ENCODE data around the gene PIGS. TPM values are rescaled to one million over a fixed set of nuclear protein-coding genes. Genes with fewer than 3 reads are reported as not detected.

PIGS gene
- total RNA-seq, 1 donor from 2014 or later, result 43.0 TPM

- no peaks in the 10 kb centered on the region for H3K4me1 ChIP-seq
- no peak for DNase-seq
- no peak overlapping the region for H3K4me3 ChIP-seq
- TF ChIP-seq CTCF (IDR thresholded peaks at IDR 0.05), result no peak
- H3K27ac ChIP-seq, result no peak overlapping the region
- intact Hi-C loops (cut with DNase I), result no loop called here
- H3K9me3 ChIP-seq, result no peaks in the 10 kb centered on the region
- peaks cover 2% of the 10 kb centered on the region for H3K27me3 ChIP-seq
- ATAC-seq, result no peak
- no peaks in the 10 kb centered on the region for H3K36me3 ChIP-seq
Measured at GRCh38 chr17:28513476-28513875, 57.8 kb downstream of the PIGS start.

DNA sequence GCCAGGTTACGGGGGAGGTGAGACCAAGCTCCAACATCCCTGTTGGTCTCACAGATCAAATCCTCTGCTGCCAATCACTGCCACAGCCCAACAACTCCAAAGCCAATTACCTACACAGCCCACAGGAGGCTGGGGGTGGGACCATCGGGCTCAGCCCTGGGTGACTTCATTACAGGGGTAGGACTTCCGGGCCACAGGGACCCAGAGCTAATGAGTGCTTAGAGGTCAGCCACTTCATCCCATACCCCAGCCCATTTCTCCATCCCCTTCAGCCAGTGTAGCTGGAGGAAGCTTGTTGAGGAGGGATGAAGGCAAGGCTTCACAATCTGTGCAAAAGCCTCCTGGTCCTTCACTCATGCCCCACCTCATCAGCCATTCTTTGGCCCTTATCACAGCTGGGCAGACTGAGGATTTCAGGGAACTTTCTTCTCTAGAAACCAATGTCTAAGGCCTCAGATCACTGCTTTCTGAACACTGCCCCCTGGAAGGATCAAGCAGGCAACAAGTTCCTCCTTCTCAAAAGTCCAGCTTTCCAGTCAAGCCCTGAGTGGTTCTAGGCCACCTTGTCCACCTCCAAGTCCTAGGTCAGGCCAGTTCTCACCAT lies 59.4 kb downstream of the PIGS start:
- Histone ChIP-seq H3K9me3 (no peaks in the 10 kb centered on the region), H3K36me3 (no peaks in the 10 kb centered on the region), H3K4me1 (no peaks in the 10 kb centered on the region), H3K4me3 (no peak overlapping the region), H3K27ac (no peak overlapping the region), H3K27me3 (peaks cover 5% of the 10 kb centered on the region)
- DNase-seq (no peak), ATAC-seq (no peak)
- intact Hi-C loops (cut with DNase I), result no loop called here
- TF ChIP-seq CTCF (IDR thresholded peaks at IDR 0.05), result no peak

GRCh38 chr17:28509789-28510188 lies 61.5 kb downstream of the PIGS start:
- no peak for TF ChIP-seq CTCF (IDR thresholded peaks at IDR 0.05)
- no peaks in the 10 kb centered on the region for H3K4me1 ChIP-seq
- no peak overlapping the region for H3K27ac ChIP-seq
- DNase-seq, result no peak
- peaks cover 13% of the 10 kb centered on the region for H3K27me3 ChIP-seq
- H3K4me3 ChIP-seq, result no peak overlapping the region
- intact Hi-C loops (cut with DNase I), result no loop called here
- no peaks in the 10 kb centered on the region for H3K36me3 ChIP-seq
- no peaks in the 10 kb centered on the region for H3K9me3 ChIP-seq
- ATAC-seq, result peak; percentile 19

GRCh38 chr17:28508211-28508724 lies 63.1 kb downstream of the PIGS start:
- H3K27me3 ChIP-seq, result peaks cover 13% of the 10 kb centered on the region
- intact Hi-C loops (cut with DNase I), result no loop called here
- H3K36me3 ChIP-seq, result no peaks in the 10 kb centered on the region
- TF ChIP-seq CTCF (IDR thresholded peaks at IDR 0.05), result no peak
- ATAC-seq, result no peak
- H3K9me3 ChIP-seq, result no peaks in the 10 kb centered on the region
- no peak overlapping the region for H3K4me3 ChIP-seq
- H3K4me1 ChIP-seq, result no peaks in the 10 kb centered on the region
- H3K27ac ChIP-seq, result no peak overlapping the region
- DNase-seq, result no peak

GRCh38 chr17:28507567-28508203 lies 63.6 kb downstream of the PIGS start:
- Histone ChIP-seq H3K27me3 (peaks cover 13% of the 10 kb centered on the region), H3K9me3 (no peaks in the 10 kb centered on the region), H3K4me3 (no peak overlapping the region), H3K36me3 (no peaks in the 10 kb centered on the region), H3K27ac (no peak overlapping the region), H3K4me1 (no peaks in the 10 kb centered on the region)
- no peak for DNase-seq
- intact Hi-C loops (cut with DNase I), result no loop called here
- ATAC-seq, result peak; percentile 6
- no peak for TF ChIP-seq CTCF (IDR thresholded peaks at IDR 0.05)

Data from upper lobe of right lung (tissue), 1 donor.